ENCODE data around the gene RALGDS.

The RALGDS gene

GRCh38 chr9:133149130-133150015, 28.3 kb upstream of the RALGDS start:
- Histone ChIP-seq H3K36me3 (ENCODE audit: insufficient read depth, low read length) (no peaks in the 10 kb centered on the region), H3K79me2 (ENCODE audit: control insufficient read depth, insufficient read depth, low read length, unreplicated experiment) (peaks cover 5% of the 10 kb centered on the region), H2AFZ (ENCODE audit: low read length, unreplicated experiment) (no peak overlapping the region), H3K4me1 (ENCODE audit: control insufficient read depth, insufficient read depth, low read length, unreplicated experiment) (peaks cover 6% of the 10 kb centered on the region), H3K4me3 (ENCODE audit: low read depth, low read length) (peak overlapping the region; percentile 89), H3K27me3 (ENCODE audit: insufficient read depth, low read length) (no peaks in the 10 kb centered on the region), H3K27ac (ENCODE audit: low read depth, low read length) (no peak overlapping the region)

GRCh38 chr9:133148199-133149129, 27.4 kb upstream of the RALGDS start:
- Histone ChIP-seq H3K4me3 (ENCODE audit: low read depth, low read length) (peak overlapping the region; percentile 89), H3K4me1 (ENCODE audit: control insufficient read depth, insufficient read depth, low read length, unreplicated experiment) (peaks cover 6% of the 10 kb centered on the region), H3K79me2 (ENCODE audit: control insufficient read depth, insufficient read depth, low read length, unreplicated experiment) (peaks cover 5% of the 10 kb centered on the region), H3K36me3 (ENCODE audit: insufficient read depth, low read length) (no peaks in the 10 kb centered on the region), H3K27me3 (ENCODE audit: insufficient read depth, low read length) (no peaks in the 10 kb centered on the region), H2AFZ (ENCODE audit: low read length, unreplicated experiment) (peak overlapping the region; percentile 17), H3K27ac (ENCODE audit: low read depth, low read length) (peak overlapping the region; percentile 22; the same call in 1 of the 2 replicates)

- Histone ChIP-seq H3K4me3 (ENCODE audit: low read depth, low read length) (peak overlapping the region; percentile 89), H3K27me3 (ENCODE audit: insufficient read depth, low read length) (no peaks in the 10 kb centered on the region), H3K36me3 (ENCODE audit: insufficient read depth, low read length) (no peaks in the 10 kb centered on the region), H3K79me2 (ENCODE audit: control insufficient read depth, insufficient read depth, low read length, unreplicated experiment) (peaks cover 5% of the 10 kb centered on the region), H2AFZ (ENCODE audit: low read length, unreplicated experiment) (no peak overlapping the region), H3K27ac (ENCODE audit: low read depth, low read length) (peak overlapping the region; percentile 22; the same call in 1 of the 2 replicates), H3K4me1 (ENCODE audit: control insufficient read depth, insufficient read depth, low read length, unreplicated experiment) (peaks cover 6% of the 10 kb centered on the region)
These were observed 26.6 kb upstream of the RALGDS start for GRCh38 chr9:133147412-133148198.

DNA sequence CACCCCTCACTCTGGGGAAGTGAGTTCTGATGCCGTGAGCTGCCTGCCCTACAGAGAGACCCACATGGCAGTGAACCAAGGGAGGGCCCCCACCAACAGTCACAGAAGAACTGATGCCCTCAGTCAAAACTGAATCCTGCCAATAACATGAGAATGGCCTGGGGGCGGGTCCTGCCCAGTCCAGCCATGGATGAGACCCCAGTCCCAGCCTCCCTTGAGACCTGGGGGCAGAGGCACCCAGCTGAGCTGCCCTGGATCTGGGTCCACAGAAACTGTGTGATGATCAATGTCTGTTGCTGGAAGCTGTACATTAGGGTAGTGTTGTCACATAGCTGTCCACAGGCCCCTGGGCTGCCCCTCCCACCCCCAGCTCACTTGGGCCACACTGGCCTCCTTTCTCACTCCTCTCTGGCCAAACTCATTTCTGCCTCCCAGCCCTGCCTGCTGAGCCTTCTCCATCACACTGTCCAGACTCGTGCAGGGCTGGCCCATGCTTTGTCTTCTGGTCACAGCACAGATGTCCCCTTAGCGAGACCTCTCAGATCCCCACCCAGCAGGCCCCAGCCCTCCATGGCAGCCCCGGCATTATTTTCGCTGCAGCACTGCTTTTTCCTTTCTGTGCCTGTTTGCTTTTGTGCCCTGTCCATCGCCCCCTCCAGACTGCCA, 25.8 kb upstream of the RALGDS start:
- no peak overlapping the region for H2AFZ ChIP-seq (ENCODE audit: low read length, unreplicated experiment)
- H3K4me1 ChIP-seq (ENCODE audit: control insufficient read depth, insufficient read depth, low read length, unreplicated experiment) = peaks cover 6% of the 10 kb centered on the region
- H3K36me3 ChIP-seq (ENCODE audit: insufficient read depth, low read length) = no peaks in the 10 kb centered on the region
- peaks cover 5% of the 10 kb centered on the region for H3K79me2 ChIP-seq (ENCODE audit: control insufficient read depth, insufficient read depth, low read length, unreplicated experiment)
- no peaks in the 10 kb centered on the region for H3K27me3 ChIP-seq (ENCODE audit: insufficient read depth, low read length)
- H3K27ac ChIP-seq (ENCODE audit: low read depth, low read length) = no peak overlapping the region
- no peak overlapping the region for H3K4me3 ChIP-seq (ENCODE audit: low read depth, low read length)

- H3K4me3 ChIP-seq (ENCODE audit: low read depth, low read length) = peak overlapping the region; percentile 59; the same call in 1 of the 2 replicates
- H3K27me3 ChIP-seq (ENCODE audit: insufficient read depth, low read length) = no peaks in the 10 kb centered on the region
- peaks cover 6% of the 10 kb centered on the region for H3K4me1 ChIP-seq (ENCODE audit: control insufficient read depth, insufficient read depth, low read length, unreplicated experiment)
- peaks cover 8% of the 10 kb centered on the region for H3K79me2 ChIP-seq (ENCODE audit: control insufficient read depth, insufficient read depth, low read length, unreplicated experiment)
- H3K36me3 ChIP-seq (ENCODE audit: insufficient read depth, low read length) = no peaks in the 10 kb centered on the region
- no peak overlapping the region for H2AFZ ChIP-seq (ENCODE audit: low read length, unreplicated experiment)
- H3K27ac ChIP-seq (ENCODE audit: low read depth, low read length) = no peak overlapping the region
These were observed 24.1 kb upstream of the RALGDS start for GRCh38 chr9:133144904-133145851.

GRCh38 chr9:133144142-133144903, 23.3 kb upstream of the RALGDS start:
- H3K27me3 ChIP-seq (ENCODE audit: insufficient read depth, low read length) = no peaks in the 10 kb centered on the region
- H2AFZ ChIP-seq (ENCODE audit: low read length, unreplicated experiment) = no peak overlapping the region
- H3K36me3 ChIP-seq (ENCODE audit: insufficient read depth, low read length) = no peaks in the 10 kb centered on the region
- H3K79me2 ChIP-seq (ENCODE audit: control insufficient read depth, insufficient read depth, low read length, unreplicated experiment) = peaks cover 8% of the 10 kb centered on the region
- peak overlapping the region; percentile 59 for H3K4me3 ChIP-seq (ENCODE audit: low read depth, low read length)
- peaks cover 6% of the 10 kb centered on the region for H3K4me1 ChIP-seq (ENCODE audit: control insufficient read depth, insufficient read depth, low read length, unreplicated experiment)
- H3K27ac ChIP-seq (ENCODE audit: low read depth, low read length) = no peak overlapping the region

GRCh38 chr9:133143639-133144141, 22.6 kb upstream of the RALGDS start:
- Histone ChIP-seq H3K27me3 (ENCODE audit: insufficient read depth, low read length) (no peaks in the 10 kb centered on the region), H3K36me3 (ENCODE audit: insufficient read depth, low read length) (no peaks in the 10 kb centered on the region), H3K79me2 (ENCODE audit: control insufficient read depth, insufficient read depth, low read length, unreplicated experiment) (peaks cover 8% of the 10 kb centered on the region), H3K4me1 (ENCODE audit: control insufficient read depth, insufficient read depth, low read length, unreplicated experiment) (peaks cover 6% of the 10 kb centered on the region), H3K27ac (ENCODE audit: low read depth, low read length) (no peak overlapping the region), H3K4me3 (ENCODE audit: low read depth, low read length) (no peak overlapping the region; the same call in 1 of the 2 replicates), H2AFZ (ENCODE audit: low read length, unreplicated experiment) (no peak overlapping the region)

- Histone ChIP-seq H3K36me3 (ENCODE audit: insufficient read depth, low read length) (no peaks in the 10 kb centered on the region), H2AFZ (ENCODE audit: low read length, unreplicated experiment) (no peak overlapping the region), H3K79me2 (ENCODE audit: control insufficient read depth, insufficient read depth, low read length, unreplicated experiment) (peaks cover 8% of the 10 kb centered on the region), H3K4me1 (ENCODE audit: control insufficient read depth, insufficient read depth, low read length, unreplicated experiment) (peaks cover 6% of the 10 kb centered on the region), H3K4me3 (ENCODE audit: low read depth, low read length) (no peak overlapping the region), H3K27ac (ENCODE audit: low read depth, low read length) (no peak overlapping the region), H3K27me3 (ENCODE audit: insufficient read depth, low read length) (no peaks in the 10 kb centered on the region)
These were observed 21.9 kb upstream of the RALGDS start for GRCh38 chr9:133142684-133143622.

Data from ACC112 (cell line).